GM19467 (cell line): ENCODE measurements around the gene USH1G.
A peak's percentile ranks its signal among the peaks of the same experiment; 100 is the strongest.

Experiments used
- ATAC-seq: cut with Tn5 transposase; IDR thresholded peaks from one replicate; pipeline ENCODE4 v1.9.1; 2021; ENCODE audit warnings: mild to moderate bottlenecking, moderate library complexity; ENCODE audit not compliant: unreplicated experiment

The USH1G gene

DNA sequence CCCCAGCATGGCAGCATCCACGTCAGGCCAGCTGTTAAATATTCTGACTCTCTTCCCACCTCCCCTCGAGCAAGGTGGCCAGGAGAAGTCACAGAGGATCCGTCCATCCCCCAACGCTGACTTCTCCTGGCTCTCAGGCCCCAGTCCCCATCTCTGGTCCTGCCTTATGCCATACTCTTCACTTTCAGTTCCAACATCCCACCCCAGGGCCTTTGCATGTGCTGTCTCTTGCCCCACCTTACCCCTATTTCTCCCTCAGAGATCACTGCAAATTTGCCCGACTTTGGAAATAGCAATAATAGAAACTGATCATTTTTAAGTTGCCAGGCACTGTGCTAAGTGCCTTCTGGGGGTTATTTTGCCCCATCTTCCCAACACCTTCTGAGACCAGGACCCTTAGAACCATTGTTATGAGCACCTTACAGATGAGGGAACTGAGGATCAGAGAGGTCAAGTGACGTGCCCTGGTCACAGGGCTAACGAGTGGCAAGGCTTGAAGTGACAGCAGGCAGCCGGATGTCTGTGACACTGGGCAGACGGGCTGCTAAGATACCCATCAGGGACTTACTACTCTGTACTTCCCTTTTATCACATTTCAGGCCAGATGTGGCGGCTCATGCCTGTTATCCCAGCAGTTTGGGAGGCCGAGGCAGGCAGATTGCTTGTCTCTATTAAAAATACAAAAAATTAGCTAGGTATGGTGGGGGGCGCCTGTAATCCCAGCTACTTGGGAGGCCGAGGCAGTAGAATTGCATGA, 31.8 kb upstream of the USH1G start:
- no peak for ATAC-seq

DNA sequence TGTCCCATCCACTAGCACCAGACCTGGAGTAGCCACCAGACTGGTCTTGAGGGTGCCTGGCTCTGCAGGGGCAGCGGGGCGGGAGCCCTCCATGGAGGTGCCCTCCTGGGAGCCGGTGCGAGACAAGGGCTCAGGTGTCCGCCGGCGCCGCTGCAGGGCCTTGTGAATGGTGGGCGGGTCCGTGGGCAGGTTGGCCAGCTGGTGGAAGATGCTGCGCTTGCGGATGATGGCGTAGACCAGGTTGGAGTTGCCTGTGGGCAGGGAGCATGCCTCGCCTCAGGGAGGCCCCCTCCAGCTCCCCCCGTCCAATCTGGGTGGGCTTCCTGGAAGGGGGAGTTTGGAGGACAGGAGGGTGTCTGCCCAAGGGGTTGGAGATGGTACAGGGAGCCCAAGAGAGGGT, 31.1 kb upstream of the USH1G start:
- ATAC-seq: no peak

GRCh38 chr17:74953134-74953687, 30.2 kb upstream of the USH1G start:
- no peak for ATAC-seq

DNA sequence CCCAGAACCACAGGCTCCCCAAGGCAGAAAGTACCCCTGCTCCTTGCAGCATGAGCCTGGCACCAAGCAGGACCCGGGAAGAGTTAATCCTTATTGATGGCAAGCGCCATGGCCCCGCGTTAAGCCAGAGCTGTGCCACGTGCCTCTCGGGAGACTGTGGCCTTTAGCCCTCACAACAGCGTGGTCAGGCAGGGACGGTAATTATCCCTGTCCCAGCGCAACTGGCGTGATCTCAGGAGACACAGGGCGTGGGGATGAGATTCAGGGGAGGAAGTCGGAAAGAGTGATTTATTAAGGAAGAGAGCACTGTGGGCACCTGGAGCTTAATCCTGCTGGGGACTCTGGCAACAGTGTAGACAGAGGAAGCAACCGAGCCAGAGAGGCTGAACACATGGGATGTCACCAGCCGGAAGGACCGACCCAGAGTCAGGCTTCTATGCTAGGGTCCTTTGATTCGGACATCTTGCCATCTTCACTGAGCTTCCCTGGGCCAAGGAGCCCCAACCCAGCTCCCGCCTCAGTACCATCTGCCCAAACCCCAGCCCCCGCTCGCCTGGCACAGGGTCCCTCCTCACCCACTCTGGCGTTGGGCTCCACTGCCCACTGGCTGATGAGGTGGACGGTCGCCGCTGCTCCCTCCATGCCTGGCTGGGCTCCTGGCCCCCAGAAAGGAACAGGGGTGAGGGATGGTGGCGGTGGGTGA, 29.5 kb upstream of the USH1G start:
- no peak for ATAC-seq

DNA sequence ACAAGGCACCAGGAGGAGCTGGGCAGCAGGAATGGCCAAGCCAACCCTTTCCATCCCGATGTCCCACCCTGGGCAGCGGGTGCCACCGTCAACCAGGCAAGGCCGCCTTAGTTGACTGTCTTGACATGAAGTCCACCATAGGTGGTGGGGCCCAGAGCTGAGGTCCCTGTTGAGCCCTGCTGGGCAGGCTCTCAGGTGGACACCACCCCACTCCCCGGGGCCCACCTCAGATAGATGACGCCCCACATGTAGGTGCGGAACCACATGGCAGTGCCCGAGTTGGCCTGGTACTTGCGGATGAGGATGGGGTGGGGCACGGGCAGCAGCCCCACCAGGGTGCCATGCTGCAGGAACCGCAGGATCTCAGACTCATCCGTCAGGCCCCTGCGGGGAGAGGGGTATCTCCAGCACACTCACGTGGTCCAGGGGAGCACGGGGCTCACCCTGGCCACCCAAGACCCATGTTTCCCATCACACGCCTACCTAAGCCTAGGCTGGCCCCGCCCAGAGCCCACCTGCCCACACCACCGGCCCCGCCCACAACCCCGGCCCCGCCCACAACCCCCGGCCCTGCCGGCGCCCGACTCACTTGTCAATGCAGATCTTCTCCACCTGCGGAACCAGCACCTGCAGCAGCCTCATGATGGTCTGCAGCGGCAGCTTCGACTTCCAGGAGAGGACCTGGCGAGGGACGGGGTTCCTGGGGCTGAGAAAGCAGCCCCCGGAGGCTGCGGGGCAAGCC, 28.8 kb upstream of the USH1G start:
- ATAC-seq: no peak

- no peak for ATAC-seq
Observed at GRCh38 chr17:74951065-74951464, 28.0 kb upstream of the USH1G start.

GRCh38 chr17:74950207-74950606, 27.2 kb upstream of the USH1G start:
- ATAC-seq: no peak

GRCh38 chr17:74949455-74950115, 26.5 kb upstream of the USH1G start:
- ATAC-seq: no peak

DNA sequence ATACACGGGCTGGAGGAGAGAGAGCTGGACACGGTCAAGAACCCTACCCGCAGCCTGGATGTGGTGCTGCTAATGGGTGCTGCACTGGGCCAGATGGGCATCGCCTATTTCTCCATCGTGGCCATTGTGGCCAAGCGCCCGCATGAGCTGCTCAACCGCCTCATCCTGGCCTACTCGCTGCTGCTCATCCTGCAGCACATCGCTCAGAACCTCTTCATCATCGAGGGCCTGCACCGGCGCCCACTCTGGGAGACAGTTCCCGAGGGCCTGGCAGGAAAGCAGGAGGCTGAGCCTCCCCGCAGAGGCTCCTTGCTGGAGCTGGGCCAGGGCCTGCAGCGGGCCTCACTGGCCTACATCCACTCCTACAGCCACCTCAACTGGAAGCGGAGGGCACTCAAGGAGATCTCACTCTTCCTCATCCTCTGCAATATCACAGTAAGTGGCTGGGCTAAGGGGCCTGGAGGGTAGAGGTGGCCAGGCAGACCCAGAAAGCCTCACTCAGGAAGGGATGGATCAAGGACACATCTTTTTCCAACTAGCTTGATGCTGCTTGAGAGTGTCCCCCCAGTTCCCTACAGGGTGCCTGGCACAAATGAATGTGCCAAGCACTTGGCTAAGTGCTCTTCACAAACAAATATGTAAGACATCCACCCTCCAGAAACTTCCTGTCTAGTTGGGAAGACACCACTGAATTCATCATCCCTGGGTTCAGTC, 24.1 kb upstream of the USH1G start:
- ATAC-seq: no peak

DNA sequence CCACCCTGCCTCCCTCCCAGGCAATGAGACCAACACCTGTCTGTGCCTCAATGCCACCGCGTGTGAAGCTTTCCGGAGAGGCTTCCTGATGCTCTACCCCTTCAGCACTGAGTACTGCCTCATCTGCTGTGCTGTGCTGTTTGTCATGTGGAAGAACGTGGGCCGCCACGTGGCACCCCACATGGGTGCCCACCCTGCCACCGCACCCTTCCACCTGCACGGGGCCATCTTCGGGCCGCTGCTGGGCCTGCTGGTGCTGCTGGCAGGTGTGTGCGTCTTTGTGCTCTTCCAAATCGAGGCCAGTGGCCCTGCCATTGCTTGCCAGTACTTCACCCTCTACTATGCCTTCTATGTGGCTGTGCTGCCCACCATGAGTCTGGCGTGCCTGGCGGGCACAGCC, 23.6 kb upstream of the USH1G start:
- ATAC-seq: no peak

DNA sequence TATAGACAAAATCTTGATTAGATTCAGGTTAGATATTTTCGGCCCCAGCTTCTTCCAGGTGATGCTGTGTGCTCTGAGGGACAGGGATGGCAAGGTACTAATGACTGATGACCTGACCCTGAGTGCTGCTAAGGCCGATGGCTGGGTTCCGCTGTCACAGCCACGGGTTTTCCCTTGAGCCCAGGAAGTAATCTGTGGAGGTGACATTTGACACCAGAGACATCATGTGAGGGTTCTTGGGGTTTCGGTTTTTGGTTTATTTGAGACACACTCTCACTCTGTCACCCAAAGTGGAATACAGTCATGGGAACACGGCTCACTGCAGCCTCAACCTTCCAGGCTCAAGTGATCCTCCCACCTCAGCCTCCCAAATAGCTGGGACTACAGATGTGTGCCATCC, 22.5 kb upstream of the USH1G start:
- ATAC-seq: peak; percentile 46

- ATAC-seq: no peak
Observed at GRCh38 chr17:74943808-74944522, 20.9 kb upstream of the USH1G start.

GRCh38 chr17:74941128-74941725, 18.2 kb upstream of the USH1G start:
- ATAC-seq: no peak

- no peak for ATAC-seq
Observed at GRCh38 chr17:74939534-74939933, 16.5 kb upstream of the USH1G start.

DNA sequence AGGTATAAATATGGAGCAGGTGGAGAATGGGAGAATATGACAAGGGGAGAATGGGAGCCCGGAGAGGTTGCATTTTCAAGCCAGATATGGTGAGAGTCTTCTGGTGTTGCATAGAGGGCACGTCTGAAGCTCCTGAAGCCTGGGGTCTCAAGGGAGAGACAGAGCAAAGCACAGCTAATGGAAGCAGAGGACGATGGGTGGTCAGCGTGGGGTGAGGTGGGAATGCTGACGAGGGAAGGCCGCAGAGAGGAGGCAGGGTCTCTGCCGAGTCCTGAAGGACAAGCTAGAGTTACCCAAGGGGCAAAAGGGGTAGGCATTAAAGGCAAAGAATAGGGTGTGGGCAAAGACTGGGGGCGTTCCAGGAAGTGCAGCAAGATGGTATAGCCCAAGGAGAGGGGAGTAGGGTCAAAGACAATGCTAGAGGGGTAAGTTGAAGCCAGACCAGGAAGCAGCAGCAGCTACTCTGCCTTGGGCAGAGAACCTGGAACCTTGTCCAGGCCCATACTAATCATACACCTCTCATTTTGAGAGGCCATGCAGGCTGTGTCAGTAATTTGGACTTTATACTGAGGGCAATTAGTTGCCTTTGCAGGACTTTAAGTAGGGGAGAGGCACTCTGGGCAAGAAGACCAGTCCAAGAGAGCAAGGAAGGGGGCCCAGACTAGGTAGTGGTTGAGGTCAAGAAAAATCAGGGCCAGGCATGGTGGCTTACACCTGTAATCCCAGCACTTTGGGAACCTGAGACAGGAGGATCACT, 15.3 kb upstream of the USH1G start:
- ATAC-seq: no peak

- ATAC-seq: no peak
Observed at GRCh38 chr17:74937064-74938051, 14.3 kb upstream of the USH1G start.

DNA sequence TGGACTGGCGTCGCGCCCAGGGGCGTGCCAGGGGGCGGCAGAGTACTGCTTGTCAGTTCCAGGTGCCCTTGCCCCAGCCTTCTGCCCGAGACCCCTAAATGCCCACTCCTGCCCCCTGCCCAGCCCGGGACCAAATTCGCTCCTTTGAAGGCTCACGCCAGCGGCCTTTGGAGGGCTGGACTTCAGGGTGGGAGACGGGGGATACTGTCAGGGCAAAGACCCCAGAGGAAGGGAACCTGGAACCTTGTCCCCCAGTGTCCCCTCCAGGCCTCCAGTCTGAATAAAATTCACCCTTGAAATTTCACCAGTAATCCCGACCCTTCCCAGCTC, 13.4 kb upstream of the USH1G start:
- no peak for ATAC-seq
